GM10266 (cell line): ENCODE data around the gene TMEM134.
A peak's percentile ranks its signal among the peaks of the same experiment; 100 is the strongest.

Source experiments
- DNase-seq: peaks from one replicate; pipeline ENCODE4 v3.0.0; 2012; ENCODE audit errors: extremely low spot score
- TF ChIP-seq, protein P1 (sequence below): IDR thresholded peaks from 2 replicates; pipeline ENCODE4 v1.5.1; 2012; ENCODE audit warnings: mild to moderate bottlenecking, low read depth; ENCODE audit not compliant: control insufficient read depth, insufficient read depth; ENCODE audit errors: missing control alignments

Gene TMEM134

DNA sequence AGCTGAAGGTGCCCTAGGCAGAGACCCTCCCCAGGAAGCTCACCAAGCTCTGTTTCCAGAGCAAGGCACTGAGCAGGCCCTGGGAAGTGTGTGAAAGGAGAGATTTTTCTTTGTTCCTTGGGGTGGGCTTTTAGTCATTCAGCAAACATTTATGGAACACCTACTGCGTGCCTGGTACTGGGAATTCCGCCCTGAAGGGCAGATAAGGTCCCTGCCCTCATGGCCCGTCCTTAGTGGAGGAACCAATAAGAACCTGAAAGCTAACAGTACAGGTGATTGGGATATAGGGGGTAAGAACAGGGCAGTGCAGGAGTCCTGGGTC lies 3.9 kb downstream of the TMEM134 start:
- DNase-seq = no peak
- TF ChIP-seq, protein P1, sequence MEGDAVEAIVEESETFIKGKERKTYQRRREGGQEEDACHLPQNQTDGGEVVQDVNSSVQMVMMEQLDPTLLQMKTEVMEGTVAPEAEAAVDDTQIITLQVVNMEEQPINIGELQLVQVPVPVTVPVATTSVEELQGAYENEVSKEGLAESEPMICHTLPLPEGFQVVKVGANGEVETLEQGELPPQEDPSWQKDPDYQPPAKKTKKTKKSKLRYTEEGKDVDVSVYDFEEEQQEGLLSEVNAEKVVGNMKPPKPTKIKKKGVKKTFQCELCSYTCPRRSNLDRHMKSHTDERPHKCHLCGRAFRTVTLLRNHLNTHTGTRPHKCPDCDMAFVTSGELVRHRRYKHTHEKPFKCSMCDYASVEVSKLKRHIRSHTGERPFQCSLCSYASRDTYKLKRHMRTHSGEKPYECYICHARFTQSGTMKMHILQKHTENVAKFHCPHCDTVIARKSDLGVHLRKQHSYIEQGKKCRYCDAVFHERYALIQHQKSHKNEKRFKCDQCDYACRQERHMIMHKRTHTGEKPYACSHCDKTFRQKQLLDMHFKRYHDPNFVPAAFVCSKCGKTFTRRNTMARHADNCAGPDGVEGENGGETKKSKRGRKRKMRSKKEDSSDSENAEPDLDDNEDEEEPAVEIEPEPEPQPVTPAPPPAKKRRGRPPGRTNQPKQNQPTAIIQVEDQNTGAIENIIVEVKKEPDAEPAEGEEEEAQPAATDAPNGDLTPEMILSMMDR = no peak

DNA sequence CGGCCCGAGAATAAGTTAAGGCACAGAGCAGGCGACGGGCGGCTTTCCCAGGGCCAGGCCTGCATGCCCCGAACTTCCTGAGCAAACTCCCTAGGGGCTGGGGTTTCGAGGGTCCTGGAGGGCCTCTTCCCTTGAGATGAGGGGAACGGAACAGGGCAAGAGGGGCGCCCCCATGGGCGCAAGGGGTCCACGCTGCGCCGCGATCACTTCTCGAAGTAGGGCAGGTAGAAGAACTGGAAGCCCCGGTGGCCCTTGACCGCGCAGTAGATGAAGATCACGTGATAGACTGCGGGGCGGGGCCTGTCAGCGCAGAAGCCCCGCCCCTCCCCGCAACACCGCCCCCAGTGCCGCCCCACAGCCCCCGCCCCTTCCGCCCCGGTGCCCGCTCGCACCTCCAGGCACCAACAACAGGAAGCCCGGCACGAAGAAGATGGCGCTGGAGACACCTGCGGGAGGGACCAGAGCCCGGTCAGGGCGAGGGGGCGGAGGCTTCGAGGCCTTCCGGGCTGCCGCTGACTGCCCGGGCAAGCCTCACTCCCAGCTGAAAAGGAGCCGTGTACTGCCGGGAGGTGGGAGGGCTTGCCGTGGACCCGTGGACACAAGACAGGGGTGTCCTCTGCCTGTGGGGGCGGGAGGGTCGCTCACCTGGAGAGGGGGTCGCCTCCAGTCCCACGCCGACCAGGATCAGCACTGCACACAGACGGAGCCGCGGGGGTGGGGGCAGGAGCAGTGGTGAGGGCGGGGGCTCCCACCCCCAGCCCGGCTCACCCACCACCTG lies 4.5 kb downstream of the TMEM134 start:
- DNase-seq = peak; percentile 96
- TF ChIP-seq, protein P1 = no peak

DNA sequence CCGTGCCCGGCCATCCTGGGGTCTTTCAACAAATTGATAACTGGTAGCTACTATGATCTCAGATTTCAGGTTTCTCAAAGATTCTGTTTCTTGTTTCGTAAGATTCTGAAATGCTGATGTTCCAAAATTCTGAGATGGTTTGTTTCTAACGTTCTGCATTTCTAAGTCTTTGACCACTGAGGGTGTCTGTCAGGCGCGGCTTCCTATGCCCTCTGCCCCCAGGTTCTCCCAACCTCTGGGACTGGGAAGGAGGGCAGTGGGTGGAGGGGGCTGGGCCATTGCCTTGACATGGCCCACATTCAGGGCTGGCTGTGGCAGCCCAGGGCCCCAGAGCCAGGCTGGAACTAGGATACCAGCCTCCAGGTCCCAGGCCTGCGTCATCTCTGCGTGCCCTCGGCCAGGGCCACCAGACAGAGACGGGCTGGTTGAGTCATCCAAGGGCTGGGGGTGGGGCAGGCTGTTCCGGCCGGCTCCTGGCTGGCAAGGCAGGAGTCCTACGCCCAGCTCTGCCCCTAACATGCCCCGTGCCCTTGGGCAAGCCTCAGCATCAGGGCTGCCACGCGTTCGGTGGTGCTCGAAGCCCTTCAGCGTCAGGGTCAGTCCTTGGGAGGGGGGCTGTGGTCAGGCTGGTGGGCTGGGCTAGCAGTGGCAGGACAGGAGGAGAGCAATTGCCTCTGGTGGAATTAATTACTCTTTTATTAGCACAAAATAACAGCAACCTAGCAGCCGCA lies 5.2 kb downstream of the TMEM134 start:
- TF ChIP-seq, protein P1 = no peak
- no peak for DNase-seq

DNA sequence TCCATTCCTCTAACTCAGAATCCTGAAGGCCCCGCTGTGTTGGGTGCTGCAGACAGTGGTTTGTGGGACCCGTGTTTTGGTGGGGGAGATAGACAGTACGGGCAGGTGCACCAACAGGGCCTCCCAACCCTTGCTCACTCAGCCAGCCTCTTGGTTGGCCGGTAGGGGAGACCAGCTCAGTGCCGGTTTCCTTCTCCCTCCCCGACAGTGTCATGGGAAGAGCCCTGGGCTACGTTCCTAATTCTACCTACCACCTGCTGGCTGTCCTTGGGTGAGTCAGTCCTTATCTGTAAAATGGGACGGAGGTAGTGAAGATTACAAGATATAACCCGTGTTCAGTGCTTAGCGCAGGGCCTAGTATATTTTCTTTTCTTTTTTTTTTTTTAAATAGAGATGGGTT lies 5.9 kb downstream of the TMEM134 start:
- TF ChIP-seq, protein P1 = no peak
- DNase-seq = no peak

DNA sequence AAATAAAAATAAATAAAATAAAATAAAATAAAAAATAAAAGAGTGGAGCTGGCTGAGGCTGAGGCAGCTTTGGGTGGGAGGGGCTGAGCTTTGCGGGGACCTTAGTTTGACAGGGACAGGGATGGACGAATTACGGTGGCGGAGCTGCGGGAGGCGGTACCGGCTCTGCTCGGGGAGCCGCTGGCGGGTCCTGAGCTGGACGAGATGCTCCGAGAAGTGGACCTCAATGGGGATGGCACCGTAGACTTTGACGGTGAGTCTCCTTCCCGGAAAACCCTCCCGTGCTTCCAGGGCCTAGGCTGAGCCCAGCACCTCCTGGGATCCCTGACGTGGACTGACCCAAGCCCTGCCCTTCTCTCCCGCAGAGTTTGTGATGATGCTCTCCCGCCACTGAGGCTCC lies 10.8 kb downstream of the TMEM134 start:
- DNase-seq = no peak
- TF ChIP-seq, protein P1 = no peak

DNA sequence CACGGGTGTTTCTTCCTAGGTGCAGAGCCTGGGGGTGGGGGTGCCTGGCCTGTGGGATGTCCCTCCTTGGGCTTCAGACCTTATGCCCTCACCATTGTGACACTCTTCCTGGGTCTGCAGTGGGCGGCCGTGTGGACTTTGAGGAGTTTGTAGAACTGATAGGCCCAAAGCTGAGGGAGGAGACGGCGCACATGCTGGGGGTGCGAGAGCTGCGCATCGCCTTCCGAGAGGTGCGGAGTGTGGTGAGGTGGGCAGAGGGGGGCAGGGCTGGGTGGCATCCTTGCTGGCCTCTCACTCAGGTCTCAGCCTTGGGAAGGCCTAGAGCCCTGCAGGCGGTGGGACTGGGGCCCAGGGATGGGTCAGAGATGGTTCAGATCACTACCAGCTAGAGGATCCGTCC lies 11.6 kb downstream of the TMEM134 start:
- TF ChIP-seq, protein P1 = no peak

More for the DNA sequence above, 11.6 kb downstream of the TMEM134 start:
- DNase-seq = no peak
